Spleen (tissue), 13 donors: ENCODE data around the gene FLAD1. TPM values are rescaled to one million over a fixed set of nuclear protein-coding genes. Genes with fewer than 3 reads are reported as not detected.
A peak's percentile ranks its signal among the peaks of the same experiment; 100 is the strongest.

Source experiments
- DNase-seq: peaks from one replicate; pipeline ENCODE4 v3.0.0-alpha.2; 2020
- H3K27ac ChIP-seq, 8 donors: fragments of 200-600 bp; sonication (generic) in 7 of 8; 1 replicate in 4 of 8; 2 replicates in 4 of 8; pipeline versions ENCODE4 v1.5.0 to v1.8.0; 2016 to 2021; ENCODE audit warnings: inconsistent platforms in 4 of 8, mild to moderate bottlenecking in 4 of 8, moderate library complexity in 1 of 8
- H3K27me3 ChIP-seq, 7 donors: fragments of 200-600 bp; sonication (generic) in 6 of 7; replicated peaks in 1 of 7; 1 replicate in 4 of 7; 2 replicates in 3 of 7; pipeline versions ENCODE4 v1.5.0 to v1.8.0; 2016 to 2021; ENCODE audit warnings: inconsistent platforms in 3 of 7, mild to moderate bottlenecking in 1 of 7
- H3K36me3 ChIP-seq, 6 donors: fragments of 200-600 bp; sonication (generic) in 5 of 6; 1 replicate in 4 of 6; 2 replicates in 2 of 6; pipeline versions ENCODE4 v1.5.0 to v1.8.0; 2016 to 2021; ENCODE audit warnings: inconsistent platforms in 2 of 6
- H3K4me1 ChIP-seq, 6 donors: fragments of 200-600 bp; sonication (generic) in 5 of 6; 1 replicate in 3 of 6; 2 replicates in 3 of 6; pipeline versions ENCODE4 v1.5.0 to v1.8.0; 2016 to 2021; ENCODE audit warnings: inconsistent platforms in 3 of 6
- H3K4me3 ChIP-seq, 8 donors: fragments of 200-600 bp; sonication (generic) in 7 of 8; 1 replicate in 4 of 8; 2 replicates in 4 of 8; pipeline versions ENCODE4 v1.5.0 to v1.8.0; 2016 to 2021; ENCODE audit warnings: inconsistent platforms in 4 of 8, mild to moderate bottlenecking in 4 of 8, moderate library complexity in 2 of 8
- H3K9me3 ChIP-seq, 8 donors: fragments of 200-600 bp; sonication (generic) in 7 of 8; 1 replicate in 4 of 8; 2 replicates in 4 of 8; pipeline versions ENCODE4 v1.5.0 to v1.8.0; 2016 to 2021; ENCODE audit warnings: inconsistent platforms in 4 of 8
- CTCF ChIP-seq, 11 experiments: fragments of 200-600 bp in 7 of 11; fragments of 450-650 bp in 4 of 11; sonication (generic) in 4 of 11; IDR thresholded peaks in 8 of 11; conservative IDR thresholded peaks in 3 of 11; 1 replicate in 7 of 11; 2 replicates in 4 of 11; pipeline versions ENCODE4 v1.4.0 to v1.8.0; 2016 to 2021; ENCODE audit warnings: antibody characterized with exemption in 11 of 11, inconsistent platforms in 4 of 11, mild to moderate bottlenecking in 1 of 11
- POLR2A ChIP-seq, 3 donors: fragments of 450-650 bp; IDR thresholded peaks; one replicate each; pipeline ENCODE4 v1.5.1; 2017; ENCODE audit warnings: antibody characterized with exemption in 3 of 3, mild to moderate bottlenecking in 1 of 3
- POLR2AphosphoS5 ChIP-seq, 3 donors: sonication (generic); formaldehyde crosslinking; IDR thresholded peaks; one replicate each; pipeline ENCODE4 v1.5.1; 2017; ENCODE audit warnings: antibody characterized with exemption in 3 of 3
- WGBS, 5 donors: extraction: QIAGEN DNeasy Blood & Tissue Kit in 3 of 5; methylation state at CpG; one replicate each; pipeline versions ENCODE4 v1.1.5 to v1.1.7; 2013 to 2018; 5-methylcytosine and 5-hydroxymethylcytosine counted together
- intact Hi-C: fragments of 100-400 bp; cut with DNase I; formaldehyde crosslinking; loops from one replicate; pipeline ENCODE4 v1.15.0; 2023; ENCODE audit warnings: low total_unique reads
- long read RNA-seq, 2 donors: transcript quantifications; one replicate each; lab custom pipeline, GENCODE V29; 2026
- polyA plus RNA-seq, 3 donors: library from polyadenylated mRNA; stranded (reverse); fragments of 200-250 nt; gene quantifications; one replicate each; pipeline ENCODE4 v1.2.1, GENCODE V29; 2013
- total RNA-seq, 7 donors: library from RNA; depleted of rRNA in 3 of 7; stranded (reverse); fragments of >200 nt in 3 of 7; fragmentation: NEBNext Ultra II Directional in 4 of 7; extraction: Animal tissue kit (Norgen Biotek cat#: 25700) in 4 of 7; gene quantifications; one replicate each; pipeline versions ENCODE4 v1.1.0 to v1.2.1, GENCODE V29; 2016 to 2021
- donor health status: healthy with polysubstance abuse.
- donor health status: DM: no; HTN: no; CAD: no; lungs with moderate emphysema.
- donor health status: DM: no; HTN: no; CAD: no.
- donor health status: Bipolar disorder and iron deficiency.
- donor health status: healthy.
- donor health status: DM: no; HTN: no; CAD: no.
- donor health status: DM: yes; HTN: yes; CAD: no.

FLAD1 gene
- 10 to 100 TPM; 27.1 to 35.8 (median 30.3) TPM for total RNA-seq
- polyA plus RNA-seq = 10 to 100 TPM; 31.9 to 43.4 (median 40.1) TPM
- long read RNA-seq, donor 1, partial matches to known transcripts = 0 of 3 reads
- long read RNA-seq, donor 1, other reads (novel, unspliced or antisense) = 0 of 3 reads
- long read RNA-seq, donor 2, partial matches to known transcripts = 5 of 6 reads
- long read RNA-seq, donor 2, other reads (novel, unspliced or antisense) = 0 of 6 reads

GRCh38 chr1:154982897-154983648 lies at the start of gene FLAD1:
Gene FLAD1 (plus strand): TSS chr1:154983344. CDS start chr1:154983695, 351 bp downstream.
- H3K9me3 ChIP-seq = no peaks in the 10 kb centered on the region
- intact Hi-C loops = no loop called here
- peak; percentile 65 to 84 (median 81) for TF ChIP-seq POLR2AphosphoS5 (IDR thresholded peaks at IDR 0.05)
- peak in 1 of 3 donors; percentile 30 for TF ChIP-seq POLR2A (IDR thresholded peaks at IDR 0.05)
- peak in 3 of 11 experiments; percentile 14 to 33 (median 21) for TF ChIP-seq CTCF (IDR thresholded peaks at IDR 0.05 in 8 of 11, conservative IDR thresholded peaks at IDR 0.05 in 3 of 11)
- peak within 1 kb of the TSS; percentile 40 to 84 (median 76) for H3K27ac ChIP-seq
- WGBS, 5 donors = 0 to 2% (median 1%) methylated on average over 26 of the region's 26 CpGs
- peak within 1 kb of the TSS; percentile 66 to 92 (median 75) for H3K4me3 ChIP-seq
- no peaks in the 10 kb centered on the region for H3K27me3 ChIP-seq
- H3K36me3 ChIP-seq = peaks cover 0 to 47% (median 9%) of the 10 kb centered on the region in 6 donors
- peaks cover 11 to 58% (median 28%) of the 10 kb centered on the region in 6 donors for H3K4me1 ChIP-seq
- peak; percentile 97 for DNase-seq

GRCh38 chr1:154934358-154934948 lies 48.7 kb upstream of the FLAD1 start:
- H3K4me1 ChIP-seq = peaks cover 16 to 64% (median 31%) of the 10 kb centered on the region in 6 donors
- DNase-seq = no peak
- intact Hi-C loops = no loop called here
- peaks cover 0 to 29% (median 11%) of the 10 kb centered on the region in 6 donors for H3K36me3 ChIP-seq
- TF ChIP-seq POLR2AphosphoS5 (IDR thresholded peaks at IDR 0.05) (no peak), CTCF (IDR thresholded peaks at IDR 0.05 in 8 of 11, conservative IDR thresholded peaks at IDR 0.05 in 3 of 11) (no peak), POLR2A (IDR thresholded peaks at IDR 0.05) (no peak)
- no peaks in the 10 kb centered on the region for H3K9me3 ChIP-seq
- 95 to 99% (median 97%) methylated on average over 5 of the region's 5 CpGs for WGBS, 5 donors
- H3K27ac ChIP-seq = no peak overlapping the region
- no peaks in the 10 kb centered on the region for H3K27me3 ChIP-seq
- H3K4me3 ChIP-seq = no peak overlapping the region

- Histone ChIP-seq H3K4me3 (peak overlapping the region; percentile 53 to 81 (median 66)), H3K27ac (peak overlapping the region; percentile 94 to 99 (median 98)), H3K9me3 (no peaks in the 10 kb centered on the region), H3K4me1 (peaks cover 26 to 79% (median 44%) of the 10 kb centered on the region in 6 donors), H3K27me3 (no peaks in the 10 kb centered on the region), H3K36me3 (peaks cover 0 to 14% (median 4%) of the 10 kb centered on the region in 6 donors)
- TF ChIP-seq POLR2A (IDR thresholded peaks at IDR 0.05) = no peak
- TF ChIP-seq CTCF (IDR thresholded peaks at IDR 0.05 in 8 of 11, conservative IDR thresholded peaks at IDR 0.05 in 3 of 11) = no peak
- TF ChIP-seq POLR2AphosphoS5 (IDR thresholded peaks at IDR 0.05) = no peak
- WGBS, 5 donors = 34 to 52% (median 48%) methylated on average over 22 to 27 of the region's 27 CpGs
- DNase-seq = no peak
- intact Hi-C loops = no loop called here
Measured at GRCh38 chr1:154935749-154936554, 47.2 kb upstream of the FLAD1 start.
